K562 (cell line): ENCODE measurements around the gene SPECC1L.

Source experiments
- BHLHE40 ChIP-seq: IDR thresholded peaks from 2 replicates; pipeline ENCODE4 v1.6.1; 2011; ENCODE audit warnings: low read length, improper control_type of control experiment
- GATAD2B ChIP-seq: fragments of 450-650 bp; IDR thresholded peaks from 2 replicates; pipeline ENCODE4 v1.6.1; 2017; ENCODE audit warnings: mild to moderate bottlenecking, borderline replicate concordance
- HNRNPL ChIP-seq: fragments of 200-400 bp; formaldehyde crosslinking; IDR thresholded peaks from 2 replicates; pipeline ENCODE4 v1.6.1; 2017; ENCODE audit warnings: low read depth, mild to moderate bottlenecking, low read length
- KAT7 ChIP-seq: sonication (generic); formaldehyde crosslinking; IDR thresholded peaks from 2 replicates; pipeline ENCODE4 v1.8.0; 2022; ENCODE audit warnings: missing genetic modification reagents, mild to moderate bottlenecking, borderline replicate concordance
- MYC ChIP-seq, 2 experiments: fragments of 250-450 bp in 1 of 2; sonication (Bioruptor Pico) in 1 of 2; IDR thresholded peaks; 2 replicates each; pipeline versions ENCODE4 v1.5.1 to v1.6.1; 2012 to 2021; ENCODE audit warnings: low read depth in 2 of 2, borderline replicate concordance in 1 of 2, improper control_type of control experiment in 1 of 2, low read length in 1 of 2, mild to moderate bottlenecking in 1 of 2, moderate library complexity in 1 of 2
- NBN ChIP-seq: fragments of 450-650 bp; IDR thresholded peaks from 2 replicates; pipeline ENCODE4 v1.6.1; 2016; ENCODE audit warnings: low read depth, mild to moderate bottlenecking
- SIN3A ChIP-seq, 2 experiments: fragments of 150-350 bp in 1 of 2; IDR thresholded peaks; 2 replicates each; pipeline ENCODE4 v1.6.1; 2011 to 2016; ENCODE audit warnings: borderline replicate concordance in 2 of 2, low read depth in 2 of 2, low read length in 2 of 2, mild to moderate bottlenecking in 2 of 2, moderate library complexity in 2 of 2; ENCODE audit not compliant: control insufficient read depth in 1 of 2
- ZC3H11A ChIP-seq: IDR thresholded peaks from 2 replicates; pipeline ENCODE4 v1.6.1; 2012; ENCODE audit warnings: low read depth, low read length, improper control_type of control experiment

- no peak for TF ChIP-seq GATAD2B
- no peak for TF ChIP-seq BHLHE40
- no peak for TF ChIP-seq ZC3H11A
- no peak for TF ChIP-seq SIN3A (IDR thresholded peaks at IDR 0.05; ENCODE audit: borderline replicate concordance in 2 of 2, control insufficient read depth in 1 of 2, low read depth in 2 of 2, low read length in 2 of 2)
- TF ChIP-seq KAT7 = no peak
- no peak for TF ChIP-seq NBN
- no peak for TF ChIP-seq MYC (IDR thresholded peaks at IDR 0.05; ENCODE audit: low read depth, low read length)
- TF ChIP-seq MYC (CRISPR knock-in tag; IDR thresholded peaks at IDR 0.05; ENCODE audit: borderline replicate concordance, low read depth) = no peak
- TF ChIP-seq HNRNPL = no peak
These were observed 189.3 kb downstream of the SPECC1L start for GRCh38 chr22:24459911-24460310.
